GM21390 (cell line): Measurements from ENCODE around the gene SURF6.
A peak's percentile ranks its signal among the peaks of the same experiment; 100 is the strongest.
"Not testable (repeated sequence)": the region's sequence is repeated elsewhere in the genome, so short reads cannot be mapped to it uniquely, and the experiment has no call there.

ENCODE experiments used
- ATAC-seq: cut with Tn5 transposase; IDR thresholded peaks from one replicate; pipeline ENCODE4 v1.9.1; 2021; ENCODE audit not compliant: unreplicated experiment

The SURF6 gene

DNA sequence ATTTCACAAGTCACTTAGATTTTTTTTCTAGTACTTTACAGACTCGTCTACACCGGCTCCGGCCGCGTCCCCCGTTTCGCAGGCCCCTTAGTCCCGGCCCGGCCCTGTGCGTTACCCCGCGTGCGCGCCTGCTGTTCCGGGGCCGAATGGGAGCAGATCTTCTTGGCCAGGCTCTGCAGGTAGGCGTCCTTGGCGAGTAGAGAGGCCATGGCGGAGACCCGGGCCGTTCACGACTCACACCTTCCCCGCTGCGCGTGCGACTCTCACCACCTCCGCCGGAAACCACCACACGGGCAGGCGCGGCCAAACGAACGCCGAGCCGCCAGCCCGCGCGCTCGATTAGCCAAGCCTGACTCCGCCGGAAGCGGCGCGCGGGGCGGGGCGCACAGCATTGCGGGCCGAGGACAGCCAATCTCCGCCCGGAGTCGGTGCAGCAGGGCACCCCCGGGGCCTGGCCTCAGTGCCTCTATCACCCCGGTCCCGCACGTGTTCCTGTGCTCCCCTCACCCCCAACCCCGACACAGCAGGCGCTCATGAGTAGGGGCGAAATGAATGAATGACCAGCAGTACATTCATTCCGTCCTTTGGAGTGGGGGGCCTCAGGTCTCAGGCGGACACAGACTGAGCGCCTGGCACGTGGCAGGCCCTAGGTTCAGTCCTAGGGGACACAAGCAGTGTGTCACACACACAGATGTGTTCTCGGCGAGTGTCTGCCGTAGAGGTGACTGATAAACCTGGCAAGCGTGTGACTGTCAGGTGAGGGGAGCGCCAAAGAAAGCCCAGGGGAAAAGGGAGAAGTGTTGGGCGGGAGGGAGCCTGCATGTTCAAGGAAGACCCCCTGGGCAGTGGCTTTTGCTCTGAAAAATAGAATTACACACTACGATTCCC, at the start of gene SURF6:
Gene SURF6, minus strand, starts transcription at position 265 of the 888 bp plus-strand sequence. Its CDS starts 56 bp downstream, at position 209.
- peak; percentile 86 for ATAC-seq

DNA sequence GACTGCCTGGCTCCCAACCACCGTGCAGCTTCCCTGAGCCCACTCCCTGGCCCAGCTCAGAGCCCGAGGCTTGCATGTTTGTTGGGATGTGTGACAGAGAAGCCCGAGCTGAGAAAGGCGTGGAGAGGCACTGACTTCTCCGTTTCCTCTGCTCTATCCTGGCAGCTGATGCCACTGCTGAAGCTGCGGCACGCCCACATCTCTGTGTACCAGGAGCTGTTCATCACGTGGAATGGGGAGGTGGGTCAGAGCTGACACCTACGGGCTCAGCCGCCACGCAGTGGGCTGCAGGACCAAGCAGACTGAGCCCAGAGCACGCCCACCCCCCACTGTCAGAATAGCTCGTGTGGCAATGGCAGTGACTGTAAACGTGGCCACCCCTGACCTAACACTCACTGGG, 49.5 kb upstream of the SURF6 start:
- ATAC-seq = no peak

DNA sequence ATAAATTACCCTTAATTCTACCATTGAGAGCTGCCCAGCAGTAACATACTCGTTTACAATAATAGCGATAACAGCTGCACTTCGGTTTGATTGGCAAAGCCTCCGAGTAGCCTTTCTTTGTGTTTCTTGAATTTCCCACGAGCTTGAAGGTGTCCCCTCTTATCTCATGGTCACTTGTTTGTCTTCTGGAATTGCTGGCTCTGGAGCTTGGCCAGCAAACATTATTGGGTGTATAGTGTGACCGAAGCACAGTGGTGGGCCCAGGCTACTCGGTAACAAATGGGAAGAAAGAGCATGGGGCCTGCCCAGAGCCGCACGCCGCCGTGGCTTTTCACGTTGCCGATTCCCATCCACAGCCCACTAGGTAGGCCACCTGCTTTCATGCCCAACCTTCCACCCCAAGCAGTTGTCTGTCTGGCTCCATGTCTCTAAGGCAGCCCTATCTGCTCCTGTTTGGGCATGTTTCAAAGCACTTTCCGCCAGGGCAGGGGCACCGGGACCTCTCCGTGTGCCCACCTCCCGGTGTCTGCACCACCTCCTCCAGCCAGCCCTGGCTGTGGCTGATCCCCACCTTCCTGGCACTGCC, 48.8 kb upstream of the SURF6 start:
- no peak for ATAC-seq

GRCh38 chr9:133383438-133383837, 47.5 kb upstream of the SURF6 start:
- ATAC-seq = no peak

GRCh38 chr9:133382507-133383141, 46.6 kb upstream of the SURF6 start:
- ATAC-seq = no peak

DNA sequence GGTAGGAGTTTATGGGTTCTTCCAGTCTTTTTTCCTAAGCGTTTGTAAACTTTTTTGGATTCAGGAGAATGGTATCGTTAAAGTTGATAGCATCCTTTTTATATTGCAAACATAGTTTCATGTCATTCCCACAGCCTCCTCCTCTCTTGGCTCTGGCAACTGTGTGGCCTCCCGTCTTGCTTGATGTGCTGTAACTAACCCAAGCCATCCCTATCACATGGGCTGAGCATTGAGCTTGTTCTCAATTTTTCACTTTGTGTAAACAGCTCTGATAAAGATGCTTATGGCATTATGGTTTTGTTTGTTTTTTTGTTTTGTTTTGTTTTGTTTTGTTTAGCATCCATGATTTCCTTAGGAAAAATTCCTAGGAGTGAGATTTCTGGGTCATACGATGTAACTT, 44.7 kb upstream of the SURF6 start:
- no peak for ATAC-seq

DNA sequence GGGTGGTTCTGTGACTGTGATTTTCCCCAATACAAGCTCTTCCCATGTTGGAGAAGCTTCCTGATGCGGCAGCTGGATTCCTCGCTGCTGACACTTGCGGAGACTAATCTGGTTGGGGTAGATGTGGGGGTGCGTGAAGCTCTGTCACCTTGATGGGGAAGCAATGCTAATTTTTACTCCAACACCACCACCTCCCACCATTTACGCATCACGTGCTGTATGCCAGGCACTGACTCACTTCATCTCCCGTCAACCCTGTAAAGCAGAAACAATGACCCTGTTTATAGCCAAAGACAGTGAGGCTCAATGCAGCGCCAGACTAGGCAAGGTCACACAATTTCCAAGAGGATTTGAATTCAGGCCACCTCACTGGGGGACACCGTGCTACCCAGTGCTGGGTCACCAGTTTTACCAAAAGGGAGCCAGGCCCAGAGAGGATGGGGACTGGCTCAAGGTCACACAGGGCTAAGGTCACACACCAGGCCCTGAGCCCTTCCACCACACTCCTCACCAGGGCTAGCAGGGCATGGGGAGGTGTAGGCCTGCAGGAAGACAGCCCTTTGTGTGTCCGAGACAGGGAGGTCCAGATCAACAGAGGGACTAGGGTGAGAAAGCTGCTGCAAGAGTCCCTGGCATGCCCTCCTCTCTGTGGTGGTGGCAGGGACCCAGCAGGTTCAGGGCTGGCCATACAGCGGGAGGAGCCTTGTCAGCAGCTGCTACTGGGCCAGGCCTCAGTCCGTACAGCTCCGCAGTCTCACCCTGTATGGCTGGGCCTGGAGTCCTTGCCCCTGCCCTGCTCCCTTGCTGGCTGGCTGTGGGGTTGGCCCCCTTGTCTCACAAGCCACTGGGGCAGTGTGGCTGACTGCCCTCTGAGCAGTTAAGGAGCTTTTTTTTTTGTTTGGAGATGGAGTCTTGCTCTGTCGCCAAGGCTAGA, 43.4 kb upstream of the SURF6 start:
- ATAC-seq = no peak

- ATAC-seq = no peak
Measured at GRCh38 chr9:133378408-133378962, 42.5 kb upstream of the SURF6 start.

DNA sequence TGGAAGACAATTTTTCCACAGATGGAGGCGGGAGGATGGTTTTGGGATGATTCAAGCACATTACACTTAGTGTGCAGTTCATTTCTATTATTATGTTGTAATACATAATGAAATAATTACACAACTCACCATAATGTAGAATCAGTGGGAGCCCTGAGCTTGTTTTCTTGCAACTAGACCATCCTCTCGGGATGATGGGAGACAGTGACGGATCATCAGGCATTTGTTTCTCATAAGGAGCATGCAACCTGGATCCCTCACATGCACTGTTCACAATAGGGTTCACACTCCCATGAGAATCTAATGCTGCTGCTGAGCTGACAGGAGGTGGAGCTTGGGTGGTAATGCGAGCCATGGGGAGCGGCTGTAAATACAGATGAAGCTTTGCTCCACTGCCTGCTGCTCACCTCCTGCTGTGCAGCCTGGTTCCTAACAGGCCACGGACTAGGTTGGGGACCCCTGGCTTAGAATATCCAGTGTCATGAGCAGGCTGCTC, 41.8 kb upstream of the SURF6 start:
- ATAC-seq = no peak

GRCh38 chr9:133377280-133377679, 41.3 kb upstream of the SURF6 start:
- not testable (repeated sequence) for ATAC-seq

- peak; percentile 79 for ATAC-seq
Measured at GRCh38 chr9:133375724-133376654, 40.0 kb upstream of the SURF6 start, which contains the start of the genes STKLD1 and SURF4. TSS of gene STKLD1 (plus strand) at chr9:133376366. CDS start at chr9:133376474, 108 bp downstream. TSS of gene SURF4 (minus strand) at chr9:133376060. CDS start at chr9:133375969, 91 bp downstream.

- peak; percentile 27 for ATAC-seq
Measured at GRCh38 chr9:133375116-133375723, 39.2 kb upstream of the SURF6 start.

- no peak for ATAC-seq
Measured at GRCh38 chr9:133374612-133375115, 38.7 kb upstream of the SURF6 start.

GRCh38 chr9:133372144-133372543, 36.2 kb upstream of the SURF6 start:
- no peak for ATAC-seq

DNA sequence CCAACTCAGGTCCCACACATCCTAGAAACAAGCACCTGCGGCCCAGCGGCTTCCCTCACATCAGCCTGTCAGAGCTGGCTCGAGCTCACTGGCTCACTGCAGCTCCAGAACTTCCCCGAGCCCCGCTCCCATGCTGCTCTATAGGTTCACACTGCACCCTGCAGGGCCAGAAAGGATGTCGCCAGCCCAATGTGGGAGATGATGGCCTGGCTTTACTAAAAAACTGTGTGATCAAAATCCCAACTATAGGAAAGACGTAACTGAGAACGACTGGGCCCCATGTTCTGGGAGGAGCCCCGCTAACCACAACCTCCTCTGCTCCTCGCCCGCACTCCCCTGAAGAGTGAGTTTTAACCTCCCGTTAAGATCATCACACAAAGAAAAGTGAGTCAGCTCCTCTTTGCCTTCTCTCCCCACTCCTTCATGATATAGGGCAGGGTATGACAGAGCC, 35.3 kb upstream of the SURF6 start:
- no peak for ATAC-seq

DNA sequence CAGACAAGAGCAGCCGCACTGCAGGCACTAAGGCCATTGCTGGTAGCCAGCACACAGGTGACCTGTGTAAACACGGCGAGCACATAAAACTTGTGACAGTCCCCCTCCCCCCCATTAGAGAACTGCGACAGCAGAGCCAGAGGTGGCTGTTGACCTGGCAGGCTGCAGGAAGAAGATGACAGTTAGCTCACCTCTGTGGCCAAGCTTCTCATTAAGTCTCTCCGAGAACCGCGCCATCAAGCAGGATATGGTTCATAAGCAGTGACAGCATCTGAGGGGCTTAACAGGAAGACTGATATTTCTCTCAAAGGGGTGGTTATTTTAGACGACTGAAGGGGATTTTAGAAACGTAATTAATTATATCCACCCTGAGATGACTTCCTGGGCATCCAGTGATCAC, 34.7 kb upstream of the SURF6 start:
- no peak for ATAC-seq

DNA sequence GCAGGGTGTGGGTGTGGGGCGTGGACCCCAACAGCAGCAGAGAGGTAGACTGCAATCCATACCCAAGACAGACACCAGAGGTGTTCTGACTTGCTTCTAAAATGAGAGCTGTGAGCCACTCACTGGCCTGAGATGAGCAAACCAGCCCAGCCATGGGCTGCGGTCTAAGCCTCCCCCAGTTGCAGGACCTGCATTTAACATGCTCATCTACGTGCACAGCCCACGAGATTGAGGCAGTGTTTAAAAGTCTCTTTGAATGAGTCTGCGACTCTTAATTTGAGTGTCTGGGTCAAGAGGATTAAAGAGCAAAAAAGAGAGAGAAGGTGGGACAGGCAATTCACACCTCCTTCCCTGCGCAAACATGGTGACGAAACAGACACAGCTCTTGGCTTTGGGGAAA, 33.9 kb upstream of the SURF6 start:
- no peak for ATAC-seq

- no peak for ATAC-seq
Measured at GRCh38 chr9:133369422-133369821, 33.4 kb upstream of the SURF6 start.
